GM20431 (cell line): ENCODE results near the gene SFSWAP.

Experiments
- in situ Hi-C: fragments of 300-500 bp; cut with MseI, MboI; formaldehyde crosslinking; loops from one replicate; pipeline ENCODE4 v1.15.0; 2020; ENCODE audit warnings: low sequenced_read_pairs; ENCODE audit not compliant: unreplicated experiment

The SFSWAP gene

DNA sequence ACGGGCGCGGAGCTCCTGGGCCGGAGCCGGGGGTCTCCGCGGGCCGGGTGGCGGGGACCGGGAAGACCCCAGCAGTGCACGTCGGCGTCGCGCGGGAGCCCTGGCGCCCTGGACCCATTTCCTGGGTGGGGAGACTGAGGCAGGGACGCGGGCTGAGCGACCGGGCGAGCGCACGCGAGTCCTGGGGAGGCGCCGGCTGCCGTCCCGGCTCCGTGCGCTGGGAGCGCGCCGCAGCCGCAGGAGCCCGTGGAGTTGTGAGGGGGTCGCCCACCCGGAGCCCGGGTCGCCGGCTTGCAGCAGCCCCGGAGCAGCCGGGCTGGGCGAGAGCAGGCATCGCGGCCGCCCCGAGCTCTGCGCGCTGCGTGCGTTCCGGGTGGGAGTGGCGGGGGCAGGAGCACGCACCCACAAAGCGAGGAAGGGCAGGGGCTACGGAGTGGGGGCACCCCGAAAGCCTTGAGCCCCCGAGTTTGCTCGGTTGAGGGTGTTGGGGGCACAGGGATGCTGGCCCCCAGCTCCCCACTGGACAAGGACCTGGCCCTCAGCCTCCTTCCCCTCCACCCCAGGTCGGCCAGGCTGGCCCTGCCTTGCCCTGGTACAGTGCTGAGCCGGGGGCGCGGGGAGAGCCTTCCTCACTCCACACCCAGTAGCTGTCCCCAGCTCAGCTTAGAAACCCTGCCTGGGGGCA is 117.9 kb downstream of the SFSWAP start:
- in situ Hi-C loops = no loop called here

DNA sequence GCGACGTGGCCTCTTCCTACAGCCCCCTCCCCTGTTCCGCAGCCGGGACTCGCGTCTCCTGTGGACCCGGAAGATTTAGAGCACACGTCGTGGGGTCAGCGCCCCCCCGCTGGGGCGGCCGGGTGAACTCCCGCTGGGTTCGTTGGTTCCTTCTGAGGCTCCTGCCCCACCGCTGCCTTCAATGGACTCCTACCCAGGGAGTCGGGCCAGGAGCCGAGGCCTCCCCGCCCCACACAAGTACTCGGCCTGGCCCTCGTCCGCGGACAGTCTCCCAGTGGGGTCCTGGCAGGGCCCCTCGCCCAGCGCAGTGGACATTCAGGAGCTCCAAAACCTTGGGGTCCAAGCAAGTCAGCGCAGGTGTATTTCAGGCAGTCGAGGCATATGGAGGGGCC is 118.5 kb downstream of the SFSWAP start:
- in situ Hi-C loops = no loop called here

- in situ Hi-C loops = loop anchor here (10.0 kb wide), 1 partner anchor 105 kb away; no protein-coding TSS in a partner anchor
Measured at GRCh38 chr12:131829791-131830334, 119.0 kb downstream of the SFSWAP start.

- in situ Hi-C loops = loop anchor here (10.0 kb wide), 1 partner anchor 104 kb away; no protein-coding TSS in a partner anchor
Measured at GRCh38 chr12:131830335-131830913, 119.5 kb downstream of the SFSWAP start.

- in situ Hi-C loops = loop anchor here (10.0 kb wide), 1 partner anchor 104 kb away; no protein-coding TSS in a partner anchor
Measured at GRCh38 chr12:131830914-131831571, 120.2 kb downstream of the SFSWAP start.

- in situ Hi-C loops = loop anchor here (10.0 kb wide), 1 partner anchor 103 kb away; no protein-coding TSS in a partner anchor
Measured at GRCh38 chr12:131831635-131832041, 120.7 kb downstream of the SFSWAP start.

GRCh38 chr12:131832321-131833231 is 121.7 kb downstream of the SFSWAP start:
- in situ Hi-C loops = loop anchor here (10.0 kb wide), 1 partner anchor 102 kb away; no protein-coding TSS in a partner anchor

DNA sequence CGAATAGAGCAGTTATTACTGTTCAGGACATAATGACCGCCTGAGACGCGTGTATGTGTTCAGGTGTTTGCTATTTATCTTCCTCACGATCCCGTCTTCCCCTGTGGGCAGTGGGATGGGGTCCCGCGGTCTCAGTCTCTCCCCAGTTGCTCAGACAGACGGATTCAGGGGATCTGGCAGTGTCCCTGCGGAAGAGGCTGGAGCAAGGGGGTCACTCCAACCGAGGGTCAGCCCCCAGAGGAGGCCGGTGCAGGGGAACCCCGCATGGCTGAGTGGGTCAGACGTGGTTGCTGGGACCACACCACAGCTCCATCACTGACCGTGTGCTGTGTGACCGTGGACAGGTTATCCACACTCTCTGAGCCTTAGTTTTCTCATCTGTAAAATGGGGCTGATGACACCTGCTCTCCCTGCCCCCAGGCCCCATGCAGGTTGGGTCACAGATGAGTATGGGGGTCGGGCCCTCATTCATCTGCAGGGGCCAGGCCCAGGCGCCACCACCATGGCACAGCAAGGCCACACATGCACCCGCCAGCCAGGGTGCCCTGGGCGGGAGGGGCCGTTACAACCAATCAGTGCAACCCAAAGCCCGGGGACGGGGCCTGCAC is 122.5 kb downstream of the SFSWAP start:
- in situ Hi-C loops = loop anchor here (10.0 kb wide), 1 partner anchor 101 kb away; no protein-coding TSS in a partner anchor

GRCh38 chr12:131833896-131834641 is 123.2 kb downstream of the SFSWAP start:
- in situ Hi-C loops = loop anchor here (10.0 kb wide), 1 partner anchor 101 kb away; no protein-coding TSS in a partner anchor

DNA sequence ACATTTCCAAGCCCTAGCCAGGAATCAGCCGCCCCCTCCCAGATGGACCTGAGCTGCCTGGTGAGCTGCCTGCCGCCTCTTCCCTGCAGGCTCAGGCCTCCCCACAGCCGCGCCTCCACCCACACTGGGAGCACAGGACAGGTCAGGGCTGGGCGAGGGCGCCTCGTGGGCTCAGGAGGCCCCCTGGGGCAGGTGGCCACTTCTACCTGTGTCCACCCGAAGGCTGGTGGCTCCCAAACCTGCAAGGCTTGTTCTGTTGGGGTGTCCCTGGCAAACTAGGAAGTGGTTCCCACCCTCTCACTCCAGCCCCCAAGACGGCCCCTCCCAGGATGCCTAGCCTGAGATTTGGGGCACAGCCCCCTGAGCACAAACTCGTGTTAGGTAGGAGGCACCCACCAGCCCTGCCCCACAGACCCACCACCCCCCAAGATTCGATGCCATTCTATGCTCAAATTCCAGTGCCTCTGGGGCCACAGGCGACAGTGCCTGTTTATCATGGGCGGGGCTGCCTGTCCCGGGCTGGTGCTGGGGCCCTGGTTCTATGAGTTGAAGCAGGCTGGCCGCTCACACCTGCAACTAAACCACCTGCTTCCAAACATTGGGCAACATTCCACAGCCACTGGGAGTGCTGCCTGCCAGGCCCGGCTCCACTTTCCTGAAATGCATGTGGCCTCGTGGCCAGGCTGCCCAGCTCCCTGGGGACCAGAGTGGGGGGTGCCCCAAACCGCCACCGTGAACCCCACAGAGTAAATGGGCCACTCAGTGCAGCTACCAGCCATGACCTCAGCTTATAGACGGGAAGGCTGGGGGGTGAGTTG is 124.1 kb downstream of the SFSWAP start:
- in situ Hi-C loops = loop anchor here (10.0 kb wide), 1 partner anchor 100 kb away; no protein-coding TSS in a partner anchor

DNA sequence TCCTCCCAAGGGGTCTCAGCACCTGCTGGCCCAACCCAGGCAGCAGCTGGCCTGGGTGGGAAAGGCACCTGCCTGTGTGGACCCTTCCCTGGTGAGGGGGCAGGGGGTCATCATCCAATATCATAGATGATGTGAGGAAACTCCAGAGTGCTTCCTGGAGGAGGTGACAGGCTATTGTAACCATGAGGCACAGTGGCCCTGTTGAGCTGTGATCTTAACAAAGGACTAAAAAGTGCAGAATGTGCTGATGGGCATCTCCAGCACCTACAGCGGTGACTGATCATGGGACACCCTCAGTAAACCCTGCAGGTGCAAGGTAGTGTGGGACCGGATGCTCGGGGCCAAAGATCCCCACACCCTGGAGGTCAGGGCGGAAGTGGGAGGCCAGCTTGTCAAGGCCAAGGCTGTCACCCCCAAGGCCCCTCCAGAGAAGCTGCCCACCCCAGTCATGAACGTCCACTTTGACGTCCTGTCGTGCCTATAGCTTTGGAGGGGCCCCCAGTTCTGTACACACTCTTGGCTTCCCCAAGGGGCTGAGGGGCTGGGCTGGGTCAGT is 124.8 kb downstream of the SFSWAP start:
- in situ Hi-C loops = loop anchor here (10.0 kb wide), 1 partner anchor 99 kb away; no protein-coding TSS in a partner anchor

GRCh38 chr12:131836193-131836592 is 125.3 kb downstream of the SFSWAP start:
- in situ Hi-C loops = loop anchor here (10.0 kb wide), 1 partner anchor 99 kb away; no protein-coding TSS in a partner anchor

- in situ Hi-C loops = loop anchor here (10.0 kb wide), 1 partner anchor 98 kb away; no protein-coding TSS in a partner anchor
Measured at GRCh38 chr12:131836714-131837397, 126.0 kb downstream of the SFSWAP start.

DNA sequence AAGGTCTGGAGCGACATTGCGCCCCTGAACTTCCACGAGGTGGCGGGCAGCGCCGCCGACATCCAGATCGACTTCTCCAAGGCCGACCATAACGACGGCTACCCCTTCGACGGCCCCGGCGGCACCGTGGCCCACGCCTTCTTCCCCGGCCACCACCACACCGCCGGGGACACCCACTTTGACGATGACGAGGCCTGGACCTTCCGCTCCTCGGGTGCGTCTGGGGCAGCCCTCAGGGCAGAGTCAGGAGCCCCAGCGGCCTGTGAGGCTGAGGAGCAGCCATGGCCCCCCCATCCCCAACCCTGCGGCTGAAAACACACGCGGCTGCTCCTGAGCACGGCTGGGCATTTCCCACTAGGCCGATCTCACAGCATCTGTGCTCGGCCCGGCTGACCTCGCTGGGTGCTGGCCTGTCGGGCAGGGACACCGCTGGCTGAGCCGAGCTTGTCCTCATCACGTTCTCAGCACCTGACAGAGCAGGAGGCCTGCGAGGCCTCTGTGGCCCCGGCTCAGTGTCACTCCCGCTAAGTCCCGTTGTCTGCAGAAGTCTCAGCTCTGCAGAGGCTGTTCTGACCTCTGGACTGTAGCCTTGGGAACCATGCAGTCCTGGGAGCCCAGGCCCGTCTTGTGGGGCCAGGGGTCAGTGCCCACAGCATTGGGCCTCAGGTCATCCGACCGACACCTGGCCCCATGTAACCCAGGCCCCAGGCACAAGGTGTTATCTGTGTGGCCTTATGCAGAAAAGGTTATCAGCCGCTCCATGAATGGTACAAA is 129.9 kb downstream of the SFSWAP start:
- in situ Hi-C loops = no loop called here

DNA sequence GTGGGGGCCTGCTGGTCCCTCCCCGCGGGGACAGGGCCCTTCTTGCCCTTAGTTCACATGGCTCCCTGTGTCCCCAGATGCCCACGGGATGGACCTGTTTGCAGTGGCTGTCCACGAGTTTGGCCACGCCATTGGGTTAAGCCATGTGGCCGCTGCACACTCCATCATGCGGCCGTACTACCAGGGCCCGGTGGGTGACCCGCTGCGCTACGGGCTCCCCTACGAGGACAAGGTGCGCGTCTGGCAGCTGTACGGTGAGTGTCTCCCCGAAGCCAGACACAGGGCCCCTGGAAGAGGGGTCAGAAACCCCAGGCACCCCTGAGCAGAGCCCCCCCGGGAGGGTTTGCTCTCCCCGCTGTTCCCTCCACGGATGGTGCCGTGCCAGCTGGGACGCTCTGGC is 130.7 kb downstream of the SFSWAP start:
- in situ Hi-C loops = no loop called here

DNA sequence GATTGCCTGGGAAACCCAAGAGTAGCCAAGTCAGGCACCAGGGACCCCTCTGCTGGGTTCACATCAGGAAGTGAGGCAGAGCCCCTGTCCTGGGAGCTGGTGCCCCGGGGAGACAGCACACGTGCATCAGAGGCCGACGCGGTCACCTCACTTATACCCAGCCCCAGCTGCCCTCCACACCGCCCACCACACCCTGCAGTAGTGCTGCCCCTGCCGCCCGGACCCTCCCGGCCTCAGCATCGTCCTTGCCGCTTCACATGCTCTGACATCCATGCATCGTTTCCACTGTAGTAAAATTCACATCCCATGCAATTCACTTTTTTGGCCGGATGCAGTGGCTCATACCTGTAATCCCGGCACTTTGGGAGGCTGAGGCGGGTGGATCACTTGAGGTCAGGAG is 131.3 kb downstream of the SFSWAP start:
- in situ Hi-C loops = no loop called here
